ENCODE measurements around the gene SPZ1.

The SPZ1 gene

DNA sequence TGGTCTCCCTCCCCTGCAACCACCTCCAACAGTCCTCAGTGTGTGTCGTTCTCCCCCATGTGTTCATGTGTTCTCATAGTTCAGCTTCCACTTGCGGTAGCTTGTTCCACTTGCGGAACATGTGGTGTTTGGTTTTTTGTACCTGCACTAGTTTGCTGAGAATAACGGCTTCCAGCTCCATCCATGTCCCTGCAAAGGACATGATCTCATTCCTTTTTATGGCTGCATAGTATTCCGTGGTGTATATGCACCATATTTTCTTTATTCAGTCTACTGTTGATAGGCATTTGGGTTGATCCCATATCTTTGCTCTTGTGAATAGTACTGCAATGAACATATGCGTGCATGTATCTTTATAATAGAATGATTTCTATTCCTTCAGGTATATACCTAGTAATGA is 45.1 kb downstream of the SPZ1 start:
- Mint-ChIP-seq H3K4me1 (no peaks in the 10 kb centered on the region), H3K36me3 (no peaks in the 10 kb centered on the region), H3K4me3 (no peak overlapping the region), H3K9me3 (peaks cover 3% of the 10 kb centered on the region), H3K27me3 (peaks cover 2% of the 10 kb centered on the region), H3K27ac (no peak overlapping the region)
- no peak for ATAC-seq

DNA sequence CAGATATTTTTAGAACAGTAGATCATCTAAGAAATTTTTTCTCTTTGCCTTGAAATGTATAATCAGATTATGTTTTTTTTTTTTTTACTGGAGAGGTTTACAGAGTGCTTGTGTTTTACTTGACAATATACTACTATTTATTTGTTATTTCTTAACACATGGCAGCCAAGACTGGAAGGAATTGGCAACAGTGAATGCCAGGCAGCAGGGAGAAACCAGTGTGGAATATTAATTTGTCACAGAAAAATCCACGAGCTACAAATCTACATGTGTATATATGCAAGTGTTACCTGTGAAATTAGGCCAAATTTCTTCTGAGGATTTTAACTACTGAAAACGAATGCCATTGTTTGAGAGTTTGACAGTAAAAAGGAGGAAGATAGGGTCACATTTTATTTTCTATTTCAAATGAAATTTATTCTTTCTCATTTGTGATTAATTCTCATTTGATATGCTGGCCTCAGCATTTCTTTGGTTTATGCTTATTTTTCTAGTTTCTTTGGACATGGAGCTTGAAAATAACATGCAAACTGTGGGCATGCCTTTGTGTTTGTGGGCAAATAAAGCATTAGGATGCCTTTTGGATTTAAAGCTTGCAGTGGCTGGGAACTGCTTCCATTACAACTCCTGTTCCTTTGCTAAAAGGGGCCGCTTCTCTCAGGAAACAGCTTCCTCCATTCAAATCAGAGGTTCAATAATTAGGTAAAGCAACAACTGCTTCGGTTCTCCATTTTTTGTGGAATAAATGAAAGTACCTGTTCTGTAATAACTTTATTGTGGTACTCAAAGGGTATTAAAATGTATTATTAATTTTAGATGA is 49.1 kb downstream of the SPZ1 start:
- H3K27me3 Mint-ChIP-seq = peaks cover 29% of the 10 kb centered on the region
- no peak for ATAC-seq
- H3K36me3 Mint-ChIP-seq = no peaks in the 10 kb centered on the region
- peaks cover 6% of the 10 kb centered on the region for H3K9me3 Mint-ChIP-seq
- H3K4me1 Mint-ChIP-seq = no peaks in the 10 kb centered on the region
- H3K27ac Mint-ChIP-seq = no peak overlapping the region
- no peak overlapping the region for H3K4me3 Mint-ChIP-seq

DNA sequence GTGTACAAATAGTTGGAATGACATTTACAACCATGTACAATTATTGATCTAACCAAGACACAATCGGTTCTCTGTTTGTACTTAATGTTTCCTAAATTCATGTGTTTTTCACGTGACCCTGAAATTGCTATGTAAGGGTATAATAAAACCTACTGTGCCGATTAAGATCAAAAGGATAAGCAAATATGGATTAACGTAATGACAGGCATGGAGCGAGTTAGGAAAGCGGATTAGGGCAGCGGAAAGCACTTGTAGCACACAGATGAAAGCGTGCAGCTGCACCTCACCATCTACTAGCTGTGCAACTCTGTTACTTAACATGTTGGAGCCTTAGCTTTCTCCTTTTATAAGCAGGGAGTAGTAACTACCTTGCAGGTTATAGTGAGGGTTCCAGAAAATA is 49.7 kb downstream of the SPZ1 start:
- no peak for ATAC-seq
- Mint-ChIP-seq H3K9me3 (peaks cover 6% of the 10 kb centered on the region), H3K27ac (no peak overlapping the region), H3K4me1 (no peaks in the 10 kb centered on the region), H3K4me3 (no peak overlapping the region), H3K27me3 (peaks cover 29% of the 10 kb centered on the region), H3K36me3 (no peaks in the 10 kb centered on the region)

DNA sequence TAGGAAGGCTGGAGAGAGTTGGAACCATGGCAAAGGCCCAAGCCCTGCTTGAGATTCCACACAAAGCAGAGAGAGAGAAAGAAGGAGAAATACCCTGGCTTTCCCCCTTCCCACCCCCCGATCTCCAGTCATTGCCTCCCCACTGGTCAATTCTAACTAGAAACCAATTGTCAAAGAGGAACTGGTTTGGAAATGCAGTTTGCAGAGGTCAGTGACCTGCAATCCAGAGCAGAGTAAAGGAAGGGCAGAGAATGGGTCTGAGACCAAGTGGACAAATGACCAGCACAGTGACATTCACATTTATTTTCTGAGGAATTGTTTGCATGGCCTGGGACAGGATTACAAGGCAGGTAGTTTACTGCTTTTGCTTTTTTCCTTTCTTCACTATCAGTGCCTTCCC is 50.6 kb downstream of the SPZ1 start:
- H3K4me3 Mint-ChIP-seq = no peak overlapping the region
- no peaks in the 10 kb centered on the region for H3K36me3 Mint-ChIP-seq
- H3K27ac Mint-ChIP-seq = no peak overlapping the region
- no peaks in the 10 kb centered on the region for H3K4me1 Mint-ChIP-seq
- ATAC-seq = no peak
- H3K9me3 Mint-ChIP-seq = peaks cover 4% of the 10 kb centered on the region
- H3K27me3 Mint-ChIP-seq = peaks cover 29% of the 10 kb centered on the region

Data from stimulated activated memory B cell treated with anti-CD40 and anti-IgM and Interleukin-4, amounts not matched to agents 10 μg/mL and 1 μg/mL and 100 μg/mL, for 72 hours (primary cell).